H1 (cell line): ENCODE data around the gene THAP5. TPM values are rescaled to one million over a fixed set of nuclear protein-coding genes. Genes with fewer than 3 reads are reported as not detected.

Experiments
- SP2 ChIP-seq: IDR thresholded peaks from 2 replicates; pipeline ENCODE4 v1.6.1; 2012; ENCODE audit warnings: mild to moderate bottlenecking, low read length, inconsistent platforms
- polyA plus RNA-seq, 7 experiments: library from polyadenylated mRNA; depleted of rRNA in 3 of 7; stranded (reverse) in 5 of 7; unstranded in 2 of 7; fragments of >200 nt in 5 of 7; fragments of 200-250 nt in 2 of 7; gene quantifications; 1 replicate in 5 of 7; 2 replicates in 1 of 7; 4 replicates in 1 of 7; pipeline versions ENCODE4 v1.2.1 to v1.2.3, GENCODE V29; 2011 to 2013; ENCODE audit warnings: missing spikeins in 2 of 7, mixed read lengths in 2 of 7
- total RNA-seq: library from RNA; stranded (reverse); fragmentation: NEBNext Ultra II Directional; extraction: Animal tissue kit (Norgen Biotek cat#: 25700); gene quantifications from 2 replicates; pipeline ENCODE4 v1.2.1, GENCODE V29; 2021
- TF ChIP-seq, protein P1 (sequence below): fragments of 300-600 bp; sonication (generic); IDR thresholded peaks from 2 replicates; pipeline ENCODE4 v1.7.1; 2012; ENCODE audit warnings: low read length, moderate library complexity, mild to moderate bottlenecking, inconsistent platforms; ENCODE audit not compliant: insufficient replicate concordance
- TF ChIP-seq, protein P2 (sequence below): IDR thresholded peaks from 2 replicates; pipeline ENCODE4 v1.6.1; 2012; ENCODE audit warnings: low read length, inconsistent platforms

THAP5 gene
- total and polyA plus RNA-seq, 2 of the 8 experiments (the other 6 are each of a cell fraction or from before 2014, with no cell fraction given), result 3.9 to 24.2 TPM

DNA sequence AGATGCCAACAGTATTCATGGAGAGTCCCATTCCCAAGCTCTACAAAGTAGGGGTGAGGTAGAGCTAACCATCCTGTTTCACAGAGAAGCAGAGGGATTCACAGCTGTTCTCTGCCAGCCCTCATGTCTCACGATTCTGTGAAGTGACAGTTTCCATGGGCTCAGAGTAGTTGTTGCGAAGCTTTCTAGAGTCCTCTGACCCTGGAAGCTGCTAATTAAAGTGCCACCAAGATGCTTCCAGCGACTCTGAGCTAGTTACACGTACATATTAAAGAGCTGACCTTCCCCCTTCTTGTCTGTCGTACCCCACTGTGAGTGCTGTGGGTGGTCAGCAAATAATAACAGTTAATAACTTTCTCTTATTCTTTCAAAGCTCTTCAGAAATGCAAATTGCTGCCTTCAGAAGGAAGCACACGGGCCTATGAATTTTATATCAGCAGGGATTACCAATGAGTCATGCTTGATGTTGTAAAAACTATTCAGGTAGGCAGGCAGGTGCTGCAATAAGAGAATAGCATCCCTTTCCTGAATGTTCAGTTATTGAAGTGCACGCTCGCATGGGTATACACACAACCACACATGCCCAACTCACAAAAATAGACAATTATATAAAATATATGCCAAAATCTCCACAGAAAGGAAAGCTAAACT is 34.3 kb upstream of the THAP5 start (continued):
- TF ChIP-seq, protein P1, sequence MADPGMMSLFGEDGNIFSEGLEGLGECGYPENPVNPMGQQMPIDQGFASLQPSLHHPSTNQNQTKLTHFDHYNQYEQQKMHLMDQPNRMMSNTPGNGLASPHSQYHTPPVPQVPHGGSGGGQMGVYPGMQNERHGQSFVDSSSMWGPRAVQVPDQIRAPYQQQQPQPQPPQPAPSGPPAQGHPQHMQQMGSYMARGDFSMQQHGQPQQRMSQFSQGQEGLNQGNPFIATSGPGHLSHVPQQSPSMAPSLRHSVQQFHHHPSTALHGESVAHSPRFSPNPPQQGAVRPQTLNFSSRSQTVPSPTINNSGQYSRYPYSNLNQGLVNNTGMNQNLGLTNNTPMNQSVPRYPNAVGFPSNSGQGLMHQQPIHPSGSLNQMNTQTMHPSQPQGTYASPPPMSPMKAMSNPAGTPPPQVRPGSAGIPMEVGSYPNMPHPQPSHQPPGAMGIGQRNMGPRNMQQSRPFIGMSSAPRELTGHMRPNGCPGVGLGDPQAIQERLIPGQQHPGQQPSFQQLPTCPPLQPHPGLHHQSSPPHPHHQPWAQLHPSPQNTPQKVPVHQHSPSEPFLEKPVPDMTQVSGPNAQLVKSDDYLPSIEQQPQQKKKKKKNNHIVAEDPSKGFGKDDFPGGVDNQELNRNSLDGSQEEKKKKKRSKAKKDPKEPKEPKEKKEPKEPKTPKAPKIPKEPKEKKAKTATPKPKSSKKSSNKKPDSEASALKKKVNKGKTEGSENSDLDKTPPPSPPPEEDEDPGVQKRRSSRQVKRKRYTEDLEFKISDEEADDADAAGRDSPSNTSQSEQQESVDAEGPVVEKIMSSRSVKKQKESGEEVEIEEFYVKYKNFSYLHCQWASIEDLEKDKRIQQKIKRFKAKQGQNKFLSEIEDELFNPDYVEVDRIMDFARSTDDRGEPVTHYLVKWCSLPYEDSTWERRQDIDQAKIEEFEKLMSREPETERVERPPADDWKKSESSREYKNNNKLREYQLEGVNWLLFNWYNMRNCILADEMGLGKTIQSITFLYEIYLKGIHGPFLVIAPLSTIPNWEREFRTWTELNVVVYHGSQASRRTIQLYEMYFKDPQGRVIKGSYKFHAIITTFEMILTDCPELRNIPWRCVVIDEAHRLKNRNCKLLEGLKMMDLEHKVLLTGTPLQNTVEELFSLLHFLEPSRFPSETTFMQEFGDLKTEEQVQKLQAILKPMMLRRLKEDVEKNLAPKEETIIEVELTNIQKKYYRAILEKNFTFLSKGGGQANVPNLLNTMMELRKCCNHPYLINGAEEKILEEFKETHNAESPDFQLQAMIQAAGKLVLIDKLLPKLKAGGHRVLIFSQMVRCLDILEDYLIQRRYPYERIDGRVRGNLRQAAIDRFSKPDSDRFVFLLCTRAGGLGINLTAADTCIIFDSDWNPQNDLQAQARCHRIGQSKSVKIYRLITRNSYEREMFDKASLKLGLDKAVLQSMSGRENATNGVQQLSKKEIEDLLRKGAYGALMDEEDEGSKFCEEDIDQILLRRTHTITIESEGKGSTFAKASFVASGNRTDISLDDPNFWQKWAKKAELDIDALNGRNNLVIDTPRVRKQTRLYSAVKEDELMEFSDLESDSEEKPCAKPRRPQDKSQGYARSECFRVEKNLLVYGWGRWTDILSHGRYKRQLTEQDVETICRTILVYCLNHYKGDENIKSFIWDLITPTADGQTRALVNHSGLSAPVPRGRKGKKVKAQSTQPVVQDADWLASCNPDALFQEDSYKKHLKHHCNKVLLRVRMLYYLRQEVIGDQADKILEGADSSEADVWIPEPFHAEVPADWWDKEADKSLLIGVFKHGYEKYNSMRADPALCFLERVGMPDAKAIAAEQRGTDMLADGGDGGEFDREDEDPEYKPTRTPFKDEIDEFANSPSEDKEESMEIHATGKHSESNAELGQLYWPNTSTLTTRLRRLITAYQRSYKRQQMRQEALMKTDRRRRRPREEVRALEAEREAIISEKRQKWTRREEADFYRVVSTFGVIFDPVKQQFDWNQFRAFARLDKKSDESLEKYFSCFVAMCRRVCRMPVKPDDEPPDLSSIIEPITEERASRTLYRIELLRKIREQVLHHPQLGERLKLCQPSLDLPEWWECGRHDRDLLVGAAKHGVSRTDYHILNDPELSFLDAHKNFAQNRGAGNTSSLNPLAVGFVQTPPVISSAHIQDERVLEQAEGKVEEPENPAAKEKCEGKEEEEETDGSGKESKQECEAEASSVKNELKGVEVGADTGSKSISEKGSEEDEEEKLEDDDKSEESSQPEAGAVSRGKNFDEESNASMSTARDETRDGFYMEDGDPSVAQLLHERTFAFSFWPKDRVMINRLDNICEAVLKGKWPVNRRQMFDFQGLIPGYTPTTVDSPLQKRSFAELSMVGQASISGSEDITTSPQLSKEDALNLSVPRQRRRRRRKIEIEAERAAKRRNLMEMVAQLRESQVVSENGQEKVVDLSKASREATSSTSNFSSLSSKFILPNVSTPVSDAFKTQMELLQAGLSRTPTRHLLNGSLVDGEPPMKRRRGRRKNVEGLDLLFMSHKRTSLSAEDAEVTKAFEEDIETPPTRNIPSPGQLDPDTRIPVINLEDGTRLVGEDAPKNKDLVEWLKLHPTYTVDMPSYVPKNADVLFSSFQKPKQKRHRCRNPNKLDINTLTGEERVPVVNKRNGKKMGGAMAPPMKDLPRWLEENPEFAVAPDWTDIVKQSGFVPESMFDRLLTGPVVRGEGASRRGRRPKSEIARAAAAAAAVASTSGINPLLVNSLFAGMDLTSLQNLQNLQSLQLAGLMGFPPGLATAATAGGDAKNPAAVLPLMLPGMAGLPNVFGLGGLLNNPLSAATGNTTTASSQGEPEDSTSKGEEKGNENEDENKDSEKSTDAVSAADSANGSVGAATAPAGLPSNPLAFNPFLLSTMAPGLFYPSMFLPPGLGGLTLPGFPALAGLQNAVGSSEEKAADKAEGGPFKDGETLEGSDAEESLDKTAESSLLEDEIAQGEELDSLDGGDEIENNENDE, result no peak
- TF ChIP-seq SP2, result no peak
- TF ChIP-seq, protein P2, sequence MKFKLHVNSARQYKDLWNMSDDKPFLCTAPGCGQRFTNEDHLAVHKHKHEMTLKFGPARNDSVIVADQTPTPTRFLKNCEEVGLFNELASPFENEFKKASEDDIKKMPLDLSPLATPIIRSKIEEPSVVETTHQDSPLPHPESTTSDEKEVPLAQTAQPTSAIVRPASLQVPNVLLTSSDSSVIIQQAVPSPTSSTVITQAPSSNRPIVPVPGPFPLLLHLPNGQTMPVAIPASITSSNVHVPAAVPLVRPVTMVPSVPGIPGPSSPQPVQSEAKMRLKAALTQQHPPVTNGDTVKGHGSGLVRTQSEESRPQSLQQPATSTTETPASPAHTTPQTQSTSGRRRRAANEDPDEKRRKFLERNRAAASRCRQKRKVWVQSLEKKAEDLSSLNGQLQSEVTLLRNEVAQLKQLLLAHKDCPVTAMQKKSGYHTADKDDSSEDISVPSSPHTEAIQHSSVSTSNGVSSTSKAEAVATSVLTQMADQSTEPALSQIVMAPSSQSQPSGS, result no peak
